Daoy (cell line): ENCODE results near the gene BCAS4. TPM values are rescaled to one million over a fixed set of nuclear protein-coding genes. Genes with fewer than 3 reads are reported as not detected.
A peak's percentile ranks its signal among the peaks of the same experiment; 100 is the strongest.

Experiments
- DNase-seq: peaks from one replicate; pipeline ENCODE4 v3.0.0-alpha.2; 2015; ENCODE audit warnings: low read depth
- total RNA-seq: library from RNA; depleted of rRNA; stranded (reverse); fragments of >200 nt; shearing (Covaris generic); gene quantifications from 2 replicates; pipeline ENCODE4 v1.2.3, GENCODE V29; 2014

Gene BCAS4
- total RNA-seq, 1 experiment from 2014 or later, result 10.9 TPM

DNA sequence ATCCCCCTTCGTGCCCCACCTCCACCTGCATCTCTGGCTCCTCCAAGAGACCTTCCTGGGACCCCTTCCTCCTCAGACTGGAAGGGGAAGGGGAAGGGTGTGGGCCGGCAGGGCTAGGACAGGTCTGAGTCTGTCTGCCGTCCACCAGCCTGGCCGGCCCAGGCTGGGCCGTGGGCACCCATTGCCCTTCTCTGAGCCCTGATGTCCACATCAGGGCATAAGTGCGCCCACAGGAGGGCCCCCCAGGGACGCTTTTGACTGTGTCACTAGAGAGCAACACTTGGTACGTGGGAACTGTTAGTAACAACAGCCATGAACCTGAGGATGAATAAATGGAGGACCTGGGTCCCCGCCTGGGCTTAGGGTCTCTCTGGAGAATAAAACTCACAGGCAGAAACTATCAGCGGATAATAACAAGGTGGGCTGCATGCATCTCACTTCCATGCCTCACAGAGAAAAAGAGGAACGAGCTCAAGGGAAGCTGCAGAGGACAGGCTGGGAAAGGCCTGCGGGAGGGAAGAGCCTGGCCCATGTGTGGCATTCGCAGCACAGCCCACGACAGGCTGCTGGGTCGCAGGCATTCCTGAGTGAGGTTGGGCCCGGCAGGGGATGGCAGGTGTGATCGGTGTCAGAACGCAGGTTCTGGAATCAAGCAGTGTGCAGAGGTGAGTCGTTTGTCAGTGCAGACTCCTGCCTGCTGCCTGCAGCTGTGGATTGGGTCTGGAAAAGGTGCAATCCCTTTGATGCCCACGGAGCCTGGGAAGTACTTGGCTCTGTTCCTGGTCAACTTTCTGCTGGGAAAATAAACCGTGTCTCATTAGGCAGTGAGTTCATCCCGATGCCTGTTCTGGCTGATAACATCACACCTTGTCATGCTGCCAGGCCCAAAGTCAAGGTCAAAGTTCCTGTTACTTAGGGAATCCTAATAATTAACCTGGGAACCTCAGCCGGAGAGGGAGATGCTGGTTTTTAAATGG, 60.9 kb downstream of the BCAS4 start:
- DNase-seq, result peak; percentile 28

DNA sequence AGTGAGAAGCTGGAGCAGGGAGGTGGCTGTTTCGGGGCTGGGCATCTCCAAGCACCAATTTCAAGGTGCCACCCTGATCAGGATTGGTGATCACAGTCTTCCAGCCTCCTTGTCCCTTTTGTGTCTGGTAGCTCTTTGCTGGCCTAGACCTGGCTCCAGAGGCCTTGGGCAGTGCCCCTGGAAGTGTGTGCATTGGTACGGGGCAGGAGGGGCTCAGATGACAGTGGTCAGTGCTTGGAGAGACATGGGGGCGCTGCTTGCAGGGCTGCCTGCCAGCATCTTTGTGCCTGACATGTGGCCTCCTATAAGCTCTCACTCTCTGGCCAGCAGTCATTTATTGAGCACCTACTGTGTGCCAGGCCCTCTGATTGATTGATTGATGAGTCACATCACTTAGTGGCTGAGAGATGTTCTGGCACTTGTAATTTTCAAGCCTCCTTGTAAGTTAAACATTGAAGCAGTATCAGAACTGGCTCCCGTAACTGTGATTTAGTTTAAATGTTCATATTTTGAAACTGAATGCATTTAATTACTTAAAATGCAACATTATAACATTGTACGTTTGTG, 61.7 kb downstream of the BCAS4 start:
- no peak for DNase-seq

DNA sequence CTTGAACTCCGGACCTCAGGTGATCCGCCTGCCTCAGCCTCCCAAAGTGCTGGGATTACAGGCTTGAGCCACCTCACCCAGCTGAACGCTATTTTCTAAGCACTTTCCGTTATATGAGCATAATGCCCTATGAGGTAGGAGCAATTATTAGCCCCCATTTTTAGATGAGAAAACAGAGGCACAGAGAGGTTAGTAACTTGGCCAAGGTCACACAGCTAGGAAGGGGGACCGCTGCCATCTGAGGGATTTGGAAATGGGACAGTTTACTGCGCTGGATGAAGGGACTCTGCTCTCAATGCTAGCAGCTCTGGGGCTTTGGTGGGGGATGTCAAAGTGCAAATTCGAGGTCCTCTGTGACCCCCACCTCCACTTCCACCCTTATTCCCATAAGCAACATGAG, 62.5 kb downstream of the BCAS4 start:
- no peak for DNase-seq

DNA sequence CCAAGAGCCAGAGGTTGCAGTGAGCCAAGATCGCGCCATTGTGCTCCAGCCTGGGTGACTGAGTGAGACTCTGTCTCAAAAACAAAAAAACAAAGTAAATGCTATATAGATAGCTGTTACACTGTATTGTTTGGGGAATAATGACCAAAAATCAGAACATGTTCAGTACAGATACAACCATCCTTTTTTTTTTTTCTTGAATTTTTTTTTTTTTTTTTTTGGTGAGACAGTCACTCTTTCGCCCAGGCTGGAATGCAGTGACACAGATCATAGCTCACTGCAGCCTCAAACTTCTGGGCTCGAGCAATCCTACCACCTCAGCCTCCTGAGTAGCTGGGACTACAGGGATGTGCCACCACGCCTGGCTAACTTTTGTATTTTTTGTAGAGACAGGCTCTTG, 63.7 kb downstream of the BCAS4 start:
- DNase-seq, result no peak

DNA sequence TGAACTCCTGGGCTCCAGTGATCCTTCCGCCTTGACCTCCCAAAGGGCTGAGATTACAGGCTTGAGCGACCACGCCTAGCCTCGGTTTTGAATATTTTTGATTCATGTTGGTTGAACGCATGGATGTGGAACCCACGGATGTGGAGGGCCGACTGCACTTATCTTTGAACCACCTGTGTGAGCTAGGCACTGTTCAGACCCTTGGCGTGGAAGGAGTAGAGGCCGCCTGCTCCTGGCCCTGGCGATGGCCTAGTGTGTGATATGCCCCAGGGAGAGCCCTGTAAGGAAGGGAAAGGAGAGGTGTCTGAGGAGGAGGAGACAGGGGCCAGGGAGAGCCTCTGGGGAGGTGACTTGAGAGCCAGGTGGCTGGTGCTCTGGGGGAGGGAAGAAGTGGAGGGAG, 64.3 kb downstream of the BCAS4 start:
- no peak for DNase-seq

DNA sequence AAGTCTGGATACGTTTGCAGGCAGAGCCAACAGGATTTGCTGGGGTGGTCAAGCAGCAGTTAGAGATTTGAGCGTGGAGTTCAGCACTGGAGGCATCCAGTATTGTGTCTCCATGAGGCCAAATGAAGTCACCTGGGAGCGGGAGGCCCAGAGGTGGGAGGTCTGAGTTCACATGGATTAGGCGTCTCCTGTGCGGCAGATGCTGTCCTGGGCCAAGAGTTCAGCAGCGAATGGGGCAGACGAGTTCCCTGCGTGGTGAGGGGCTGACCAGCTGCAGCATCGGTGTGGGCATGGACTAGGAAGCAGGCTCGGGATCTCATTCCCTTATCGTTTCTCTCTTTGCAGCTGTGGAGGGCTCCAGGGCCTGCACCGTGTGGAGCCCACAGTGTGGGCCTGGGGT, 66.2 kb downstream of the BCAS4 start:
- no peak for DNase-seq

DNA sequence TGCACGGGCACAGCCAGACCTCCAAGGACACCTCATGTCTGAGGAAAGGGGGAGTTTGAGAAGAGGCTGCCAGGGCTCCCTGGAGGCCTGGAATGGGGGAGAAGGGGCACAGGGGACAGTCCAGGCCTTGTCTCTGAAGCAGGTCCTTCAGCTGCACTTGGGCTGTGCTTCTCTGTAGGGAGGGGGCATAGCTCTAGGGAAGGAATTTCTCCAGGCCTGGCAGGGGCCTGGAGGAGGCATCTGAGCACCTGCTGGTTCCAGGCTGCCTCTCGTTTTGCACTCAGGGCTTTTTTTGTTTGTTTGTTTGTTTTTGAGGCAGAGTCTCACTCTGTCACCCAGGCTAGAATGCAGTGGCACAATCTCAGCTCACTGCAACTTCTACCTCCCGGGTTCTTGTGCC, 67.7 kb downstream of the BCAS4 start:
- DNase-seq, result no peak

DNA sequence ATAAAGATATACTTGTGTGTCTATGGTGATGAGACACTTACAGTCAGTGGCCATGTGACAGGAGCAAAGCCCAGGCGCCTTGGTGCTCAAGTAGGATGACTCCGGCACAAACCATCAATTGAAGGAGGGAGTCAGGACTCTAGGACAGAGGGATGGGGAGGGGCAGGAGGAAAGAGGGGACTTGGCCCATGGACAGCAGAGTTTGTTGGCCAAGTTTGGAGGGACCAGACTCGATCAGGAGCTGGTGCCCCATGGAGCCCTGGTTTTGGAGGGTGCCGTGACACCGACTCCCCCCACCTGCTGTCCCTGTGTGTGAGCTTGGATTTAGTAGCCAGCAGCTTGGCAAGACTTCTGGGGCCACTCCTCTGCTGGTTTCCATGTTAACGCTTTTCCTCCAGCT, 70.3 kb downstream of the BCAS4 start:
- no peak for DNase-seq

DNA sequence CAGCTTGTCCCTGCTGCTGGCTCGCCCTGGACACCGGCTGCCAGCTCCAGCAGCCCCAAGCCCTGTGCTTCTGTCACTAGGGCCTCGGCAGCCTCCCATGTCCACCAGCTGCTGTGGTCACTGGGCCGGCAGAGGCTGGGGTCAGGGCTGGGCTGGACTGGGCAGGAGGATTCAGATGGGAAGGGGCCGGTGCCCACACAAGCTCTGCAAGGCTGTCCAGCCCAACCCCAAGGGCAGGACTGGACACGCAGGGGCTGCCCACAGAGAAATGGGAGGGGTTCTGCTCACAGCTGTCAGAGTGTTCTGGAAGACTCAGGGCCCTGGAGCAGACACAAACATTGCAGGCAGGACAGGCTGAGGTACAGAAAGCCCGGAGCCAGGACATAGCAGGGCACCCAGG, 70.7 kb downstream of the BCAS4 start:
- DNase-seq, result no peak

DNA sequence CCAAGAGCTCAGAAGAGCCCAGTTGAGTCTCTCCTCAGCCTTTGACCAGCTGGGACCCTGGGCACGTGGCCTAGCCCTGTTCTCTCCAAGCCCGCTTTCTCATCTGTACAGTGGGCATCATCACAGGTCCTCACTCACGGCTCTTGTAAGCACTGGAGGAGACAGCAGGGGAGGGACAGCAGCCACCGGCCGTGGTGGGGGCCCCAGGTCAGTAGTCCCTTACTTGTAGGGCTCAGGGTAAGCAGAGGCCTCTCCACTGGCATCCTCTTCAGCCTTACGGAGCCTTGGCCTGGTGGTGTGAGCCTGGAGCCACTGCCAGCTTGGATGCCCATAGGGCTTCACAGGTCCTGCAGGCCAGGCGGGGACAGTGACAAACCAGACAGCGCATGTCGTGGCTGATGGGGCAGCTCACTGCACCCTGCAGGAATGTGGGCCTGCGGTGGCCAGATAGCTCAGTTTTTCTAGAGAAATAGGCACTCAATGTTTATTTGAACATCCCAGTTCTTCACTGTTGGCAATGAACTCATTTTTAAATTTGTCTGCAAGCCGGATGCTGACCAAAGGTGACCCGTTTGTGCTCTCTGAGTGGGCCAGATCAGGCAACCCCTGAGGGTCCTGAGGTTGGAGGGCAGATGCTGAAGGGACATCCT, 71.3 kb downstream of the BCAS4 start:
- DNase-seq, result no peak

DNA sequence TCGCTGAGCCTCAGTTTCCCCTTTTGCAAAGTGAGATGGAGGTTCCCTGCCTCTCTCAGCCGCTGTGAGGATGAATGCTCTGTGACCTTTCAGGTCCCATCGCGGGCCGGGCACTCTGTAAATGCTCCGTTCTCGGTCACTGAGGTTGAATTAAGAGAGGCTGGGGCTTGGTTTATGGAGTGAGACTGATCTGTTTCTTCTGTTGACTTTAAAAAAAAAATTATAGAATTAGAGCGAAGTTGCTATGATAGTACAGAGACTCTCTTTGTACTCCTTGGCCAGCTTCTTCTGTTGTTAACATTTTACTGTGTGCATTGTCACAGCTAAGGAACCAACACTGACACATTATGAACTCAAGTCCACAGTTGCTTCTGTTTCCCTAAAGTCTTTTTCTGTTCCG, 72.0 kb downstream of the BCAS4 start:
- DNase-seq, result no peak

DNA sequence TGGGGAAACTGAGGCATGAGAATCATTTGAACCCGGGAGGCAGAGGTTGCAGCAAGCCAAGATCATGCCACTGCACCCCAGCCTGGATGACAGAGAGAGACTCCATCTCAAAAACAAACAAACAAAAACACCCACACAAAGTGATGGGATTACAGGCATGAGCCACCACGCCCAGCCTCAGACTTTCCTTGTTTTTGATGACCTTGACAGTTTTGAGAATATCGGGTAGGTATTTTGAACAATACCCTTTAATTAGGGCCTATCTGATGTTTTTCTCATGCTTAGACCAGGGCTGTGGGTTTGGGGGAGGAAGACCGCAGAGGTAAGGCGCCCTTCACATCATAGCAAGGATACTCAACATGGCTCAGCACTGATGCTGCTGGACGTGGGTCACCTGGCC, 72.9 kb downstream of the BCAS4 start:
- DNase-seq, result no peak

DNA sequence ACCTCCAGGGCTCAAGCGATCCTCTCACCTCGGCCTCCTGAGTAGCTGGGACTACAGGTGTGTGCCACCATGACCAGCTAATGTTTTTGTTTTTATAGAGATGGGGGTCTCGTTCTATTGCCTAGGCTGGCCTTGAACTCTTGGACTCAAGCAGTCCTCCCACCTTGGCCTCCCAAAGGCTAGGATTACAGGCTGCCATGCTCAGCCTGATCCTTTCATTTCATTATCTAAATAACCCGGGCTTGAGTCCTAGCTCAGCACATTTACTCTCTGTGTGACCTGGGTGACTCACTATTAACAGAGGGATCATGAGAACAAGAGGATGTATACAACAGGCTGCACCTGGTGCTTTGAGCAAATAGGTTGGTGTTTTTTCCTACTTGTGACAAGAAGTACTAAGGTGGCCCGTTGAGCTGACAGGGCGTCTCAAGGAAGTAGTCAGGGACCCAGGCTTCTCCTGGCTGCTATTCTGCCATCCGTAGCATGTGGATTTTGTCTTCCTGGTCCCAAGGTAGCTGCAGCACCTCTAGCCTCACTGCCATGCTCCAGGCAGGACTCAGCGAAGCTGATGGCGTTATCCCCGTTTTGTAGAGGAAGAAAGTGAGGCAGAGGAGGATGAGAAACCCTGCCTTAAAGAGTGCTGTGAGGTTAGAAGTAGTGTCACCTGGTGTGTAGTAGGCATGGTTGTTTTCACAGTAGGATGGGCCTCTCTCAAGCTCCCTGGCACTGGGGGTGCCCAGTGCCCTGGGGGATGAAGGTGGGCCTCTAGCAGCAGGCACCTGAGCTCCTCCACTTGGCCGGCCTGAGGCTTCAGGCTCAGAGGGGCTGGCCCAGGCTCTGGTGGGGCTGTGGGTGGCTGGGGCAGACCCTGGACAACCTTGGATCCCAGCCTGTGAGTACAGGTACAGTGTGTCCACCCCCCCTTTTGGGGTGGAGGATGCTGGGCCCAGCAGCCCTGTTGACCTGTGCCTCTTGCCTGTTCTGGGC, 73.9 kb downstream of the BCAS4 start:
- no peak for DNase-seq

DNA sequence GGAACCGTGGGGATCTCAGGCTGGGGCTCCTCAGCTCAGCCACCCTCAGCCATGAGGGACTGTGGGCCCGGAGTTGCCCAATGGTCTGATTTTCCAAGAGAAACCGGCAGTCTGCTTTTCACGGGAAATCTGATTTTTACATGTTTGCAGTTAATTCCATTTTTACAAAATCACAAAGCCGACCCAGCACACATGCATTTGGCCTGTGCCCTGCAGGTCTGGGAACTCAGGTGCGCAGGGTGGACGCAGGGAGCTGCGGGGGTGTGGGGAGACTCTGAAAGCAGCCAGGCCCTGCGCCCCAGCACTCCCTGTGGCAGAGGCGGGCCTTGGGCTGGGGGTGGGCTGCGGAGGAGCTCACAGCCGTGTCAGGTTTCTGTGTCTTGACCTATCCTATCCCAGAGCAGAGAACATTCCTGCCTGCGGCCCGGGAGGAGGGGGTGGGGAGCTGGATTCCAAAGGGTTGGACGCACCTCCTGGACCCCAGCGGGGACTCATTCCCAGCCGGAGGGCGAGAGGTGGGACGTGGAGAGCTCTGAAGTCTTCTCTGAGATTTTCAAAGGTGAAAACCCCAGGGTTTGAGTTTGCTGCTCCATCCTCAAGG, 75.8 kb downstream of the BCAS4 start:
- DNase-seq, result no peak

DNA sequence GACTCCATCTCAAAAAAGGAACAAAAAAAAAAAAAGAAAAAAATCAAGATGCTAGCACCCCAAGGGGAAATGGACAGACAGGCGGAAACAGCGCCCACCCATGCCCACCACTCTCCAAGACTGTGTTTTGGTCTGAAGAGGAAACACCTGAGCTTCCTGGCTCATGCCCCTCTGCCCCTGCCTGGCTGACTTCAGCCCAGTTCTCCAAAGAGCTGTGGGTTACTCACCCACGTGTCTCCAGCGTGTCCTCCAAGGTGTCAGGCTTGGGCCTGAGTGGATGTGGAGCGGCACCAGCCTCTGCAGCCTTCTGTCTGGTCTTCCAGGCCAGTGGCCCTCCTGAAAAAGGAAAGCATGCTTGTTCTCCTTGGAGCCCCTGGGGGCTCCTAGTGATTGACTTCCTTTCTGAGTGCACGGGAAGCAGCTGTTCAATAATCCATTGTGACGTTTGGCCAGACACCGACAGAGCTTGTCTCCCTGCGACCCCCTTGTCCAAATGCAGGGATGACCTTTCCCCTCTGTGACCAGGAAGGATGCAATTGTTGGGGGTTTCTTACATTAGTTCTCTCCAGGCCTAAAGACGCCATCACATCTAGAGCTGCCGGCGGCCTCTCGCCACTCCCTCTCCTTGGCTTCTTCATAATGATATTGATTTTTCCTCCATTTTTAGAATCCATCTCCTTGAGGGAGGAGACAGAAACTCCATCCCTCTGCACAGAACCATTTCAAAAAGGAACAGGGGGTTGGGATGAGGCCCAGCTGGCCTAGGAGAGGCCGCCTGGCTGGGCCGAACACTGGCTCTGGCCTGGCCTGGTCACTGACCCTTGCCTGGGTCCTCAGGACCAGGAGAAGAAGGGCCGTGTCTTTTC, 77.9 kb downstream of the BCAS4 start:
- DNase-seq, result no peak

DNA sequence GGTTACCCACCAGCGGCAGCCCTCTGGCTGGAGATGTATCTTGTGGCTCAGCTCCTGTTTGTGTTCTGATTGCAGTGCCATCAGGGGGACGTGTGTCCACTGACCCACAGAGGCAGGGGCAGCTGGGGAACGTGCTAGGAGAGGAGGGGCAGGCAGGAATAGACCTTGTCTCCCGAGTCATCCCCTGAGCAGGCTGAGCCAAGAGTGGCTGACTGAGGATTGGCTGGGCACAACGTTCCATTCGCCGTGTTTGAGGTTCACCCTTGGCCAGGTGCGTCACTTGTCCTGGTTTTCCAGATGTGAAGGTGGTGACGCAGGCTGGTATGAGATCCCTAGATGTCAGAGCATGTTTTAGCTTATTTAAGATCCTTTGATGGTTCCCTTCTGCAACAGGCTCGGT, 78.7 kb downstream of the BCAS4 start:
- DNase-seq, result no peak

DNA sequence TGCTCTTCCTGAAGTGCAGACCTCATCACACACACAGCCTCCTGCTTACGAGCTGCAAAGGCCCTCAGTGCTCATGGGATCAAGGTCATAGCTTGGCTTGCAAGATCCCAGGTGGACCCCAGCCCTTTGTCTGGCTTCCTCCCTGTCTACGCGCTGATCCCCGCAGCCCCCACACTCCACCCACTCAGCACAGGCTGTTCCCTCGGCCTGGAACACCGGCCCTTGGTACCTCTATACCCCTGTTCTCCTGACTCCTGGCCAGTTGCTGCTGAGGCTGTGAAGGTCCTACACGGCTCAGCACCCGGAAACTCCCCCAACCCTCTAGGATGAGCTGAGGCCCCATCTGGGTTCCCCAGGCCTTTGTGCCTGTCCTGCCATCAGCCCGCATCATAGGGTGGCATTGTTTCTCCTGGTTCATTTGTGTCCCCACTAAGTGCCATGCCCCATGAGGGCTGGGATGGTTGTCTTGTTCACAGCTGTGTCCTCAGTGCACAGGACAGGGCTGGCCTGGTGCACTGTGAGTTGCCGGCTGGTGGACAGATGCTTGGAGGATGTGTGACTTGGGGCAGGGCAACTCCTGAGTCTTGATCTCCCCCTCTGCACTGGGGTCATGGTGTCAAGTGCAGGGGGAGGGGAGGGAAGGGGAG, 79.4 kb downstream of the BCAS4 start:
- no peak for DNase-seq

DNA sequence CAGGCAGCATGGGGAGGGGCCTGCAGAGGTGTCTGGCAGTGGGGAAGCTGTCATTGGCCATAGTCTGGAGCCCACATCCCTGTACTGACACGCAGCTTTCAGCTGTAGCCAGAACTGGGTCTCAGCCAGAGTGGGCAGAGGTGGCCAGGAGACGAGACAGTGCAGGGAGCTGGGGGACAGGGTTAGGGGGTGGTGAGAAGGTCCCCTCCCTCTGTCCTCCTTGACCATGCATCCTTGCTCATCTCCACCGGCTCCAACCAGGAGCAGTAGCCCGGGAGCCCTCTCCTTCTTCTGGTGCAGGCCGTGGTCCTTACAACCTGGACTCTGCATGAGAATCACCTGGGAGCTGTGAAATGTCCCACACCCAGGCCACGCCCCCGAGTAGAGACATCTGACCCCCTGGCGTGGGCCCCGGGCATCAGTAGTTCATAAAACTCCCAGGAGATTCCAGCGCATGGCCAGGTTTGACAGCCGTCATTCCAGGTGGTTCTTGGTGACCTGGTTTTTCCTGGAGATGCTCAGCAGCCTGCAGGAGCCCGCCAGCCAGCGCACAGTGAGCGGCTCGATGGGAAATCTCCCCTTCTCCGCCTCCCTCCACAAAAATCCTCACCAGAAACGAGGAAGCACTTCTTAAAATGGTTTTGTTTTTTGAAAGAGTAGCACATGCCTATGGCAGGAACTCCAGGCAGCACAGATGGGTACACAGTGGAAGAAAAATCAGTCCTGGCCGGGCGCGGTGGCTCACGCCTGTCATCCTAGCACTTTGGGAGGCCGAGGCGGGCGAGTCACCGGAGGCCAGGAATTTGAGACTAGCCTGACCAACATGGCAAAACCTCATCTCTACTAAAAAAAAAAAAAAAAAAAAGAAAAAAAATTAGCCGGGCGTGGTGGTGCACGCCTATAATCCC, 80.2 kb downstream of the BCAS4 start:
- no peak for DNase-seq
